ENCODE measurements around the gene SDK2. TPM values are rescaled to one million over a fixed set of nuclear protein-coding genes. Genes with fewer than 3 reads are reported as not detected.

Gene SDK2
- total RNA-seq, 1 donor from 2014 or later: 11.2 TPM

DNA sequence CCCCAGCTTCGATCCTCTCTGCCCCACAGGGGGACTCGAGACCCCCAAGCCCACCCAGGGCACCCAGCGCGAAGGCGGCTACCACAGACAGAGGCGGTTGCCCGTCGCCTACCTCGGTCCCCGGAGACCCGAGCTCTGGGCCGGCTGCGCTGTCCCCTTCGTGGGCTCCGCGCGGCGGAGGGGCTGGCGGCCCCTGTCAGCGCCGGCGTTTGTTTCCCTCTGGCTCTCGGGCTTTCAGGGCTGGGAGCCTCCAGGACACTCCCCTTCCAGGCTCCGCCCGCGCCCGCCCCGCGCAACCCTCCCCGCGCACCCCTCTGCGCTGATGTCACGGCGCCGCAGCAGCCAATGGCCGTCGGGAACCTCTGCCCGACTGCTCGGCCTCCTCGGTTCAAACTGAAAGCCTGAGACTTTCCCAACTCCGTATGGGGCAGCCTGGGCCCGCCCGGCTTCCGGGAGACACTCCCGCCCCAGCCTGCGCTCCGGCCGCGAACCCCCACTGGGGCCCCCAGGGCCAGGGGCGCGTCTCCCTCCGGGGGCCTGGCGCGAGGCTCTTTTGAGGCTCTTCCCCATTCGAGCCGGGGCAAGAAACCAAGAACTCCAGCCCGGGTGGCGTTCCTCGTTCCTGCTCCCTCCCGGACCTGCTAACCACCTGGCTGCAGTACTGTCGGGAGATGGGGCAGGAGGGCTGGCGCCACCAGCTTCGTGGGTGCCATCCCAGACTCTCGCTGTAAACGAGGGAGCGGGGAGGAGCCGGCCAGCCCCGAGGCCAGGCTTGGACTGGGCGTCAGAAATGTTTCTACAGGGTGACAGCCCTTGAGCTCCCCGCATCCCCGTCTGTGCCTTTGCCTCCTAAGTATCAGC lies 332.2 kb downstream of the SDK2 start, which contains the start of gene CDC42EP4:
Gene CDC42EP4 (minus strand): TSS at position 221 of the 861 bp plus-strand sequence. CDS start 25,501 bp downstream, outside the sequence.
- H2AFZ ChIP-seq (ENCODE audit: low read depth, low read length): peak within 1 kb of the TSS; percentile 89

DNA sequence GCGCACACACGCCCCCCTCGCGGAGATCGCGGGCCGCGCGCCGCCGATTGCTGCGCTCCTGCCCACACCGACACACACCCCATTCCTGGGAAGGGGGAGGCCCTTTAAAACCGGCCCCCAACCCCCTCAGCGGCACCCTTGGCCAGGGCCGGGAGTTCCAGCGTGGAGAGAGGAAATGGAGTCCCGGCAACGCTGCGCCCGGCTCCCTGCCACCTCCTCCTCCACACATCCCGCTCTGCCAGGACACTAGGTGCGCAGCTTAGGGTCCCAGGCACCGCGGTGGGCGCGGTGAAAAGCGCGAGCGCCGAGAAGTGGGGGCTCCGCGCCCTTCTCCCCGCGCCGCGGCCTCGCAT lies 332.8 kb downstream of the SDK2 start:
- H3K27ac Mint-ChIP-seq (ENCODE audit: unreplicated experiment): peak overlapping the region; percentile 41
- TF ChIP-seq EZH2 (IDR thresholded peaks at IDR 0.05; ENCODE audit: insufficient read depth, low read length): no peak
- TF ChIP-seq, protein P1, sequence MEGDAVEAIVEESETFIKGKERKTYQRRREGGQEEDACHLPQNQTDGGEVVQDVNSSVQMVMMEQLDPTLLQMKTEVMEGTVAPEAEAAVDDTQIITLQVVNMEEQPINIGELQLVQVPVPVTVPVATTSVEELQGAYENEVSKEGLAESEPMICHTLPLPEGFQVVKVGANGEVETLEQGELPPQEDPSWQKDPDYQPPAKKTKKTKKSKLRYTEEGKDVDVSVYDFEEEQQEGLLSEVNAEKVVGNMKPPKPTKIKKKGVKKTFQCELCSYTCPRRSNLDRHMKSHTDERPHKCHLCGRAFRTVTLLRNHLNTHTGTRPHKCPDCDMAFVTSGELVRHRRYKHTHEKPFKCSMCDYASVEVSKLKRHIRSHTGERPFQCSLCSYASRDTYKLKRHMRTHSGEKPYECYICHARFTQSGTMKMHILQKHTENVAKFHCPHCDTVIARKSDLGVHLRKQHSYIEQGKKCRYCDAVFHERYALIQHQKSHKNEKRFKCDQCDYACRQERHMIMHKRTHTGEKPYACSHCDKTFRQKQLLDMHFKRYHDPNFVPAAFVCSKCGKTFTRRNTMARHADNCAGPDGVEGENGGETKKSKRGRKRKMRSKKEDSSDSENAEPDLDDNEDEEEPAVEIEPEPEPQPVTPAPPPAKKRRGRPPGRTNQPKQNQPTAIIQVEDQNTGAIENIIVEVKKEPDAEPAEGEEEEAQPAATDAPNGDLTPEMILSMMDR (IDR thresholded peaks at IDR 0.05; ENCODE audit: insufficient read depth, low read depth, low read length): no peak

More for the DNA sequence above, 332.2 kb downstream of the SDK2 start, which contains the start of gene CDC42EP4:
- H3K27me3 Mint-ChIP-seq (ENCODE audit: low read depth, unreplicated experiment): peaks cover 4% of the 10 kb centered on the region
- H3K4me1 Mint-ChIP-seq (ENCODE audit: low read depth, unreplicated experiment): peaks cover 13% of the 10 kb centered on the region
- FAIRE-seq (no peak), DNase-seq (ENCODE audit: low read depth) (peak; percentile 81)
- Histone ChIP-seq H3K79me2 (ENCODE audit: insufficient read depth, low read length) (peaks cover 35% of the 10 kb centered on the region), H3K4me3 (ENCODE audit: insufficient read depth, low read depth, low read length) (peak within 1 kb of the TSS; percentile 78), H3K9me3 (ENCODE audit: insufficient read depth, low read depth, low read length) (no peaks in the 10 kb centered on the region), H3K4me1 (ENCODE audit: insufficient read depth, low read length) (peaks cover 23% of the 10 kb centered on the region), H3K27ac (ENCODE audit: low read depth, low read length) (peak within 1 kb of the TSS; percentile 82), H3K4me2 (ENCODE audit: low read length) (peak within 1 kb of the TSS; percentile 96), H3K27me3 (ENCODE audit: insufficient read depth, low read length) (no peaks in the 10 kb centered on the region), H3K36me3 (ENCODE audit: insufficient read depth, low read length) (no peaks in the 10 kb centered on the region), H3K9ac (ENCODE audit: low read length) (peak within 1 kb of the TSS; percentile 94), H4K20me1 (ENCODE audit: insufficient read depth, low read length) (peaks cover 8% of the 10 kb centered on the region)
- peak within 1 kb of the TSS; percentile 41 for H3K27ac Mint-ChIP-seq (ENCODE audit: unreplicated experiment)
- H3K36me3 Mint-ChIP-seq (ENCODE audit: low read depth, unreplicated experiment): peaks cover 2% of the 10 kb centered on the region
- H3K9me3 Mint-ChIP-seq (ENCODE audit: unreplicated experiment): no peaks in the 10 kb centered on the region
- peak within 1 kb of the TSS; percentile 92 for H3K4me3 Mint-ChIP-seq (ENCODE audit: unreplicated experiment)
- no peak for TF ChIP-seq EZH2 (IDR thresholded peaks at IDR 0.05; ENCODE audit: insufficient read depth, low read length)
- TF ChIP-seq, protein P1 (IDR thresholded peaks at IDR 0.05; ENCODE audit: insufficient read depth, low read depth, low read length): no peak

More for the DNA sequence above, 332.8 kb downstream of the SDK2 start:
- Histone ChIP-seq H2AFZ (ENCODE audit: low read depth, low read length) (peak overlapping the region; percentile 76), H3K27me3 (ENCODE audit: insufficient read depth, low read length) (no peaks in the 10 kb centered on the region), H3K79me2 (ENCODE audit: insufficient read depth, low read length) (peaks cover 41% of the 10 kb centered on the region), H3K4me3 (ENCODE audit: insufficient read depth, low read depth, low read length) (peak overlapping the region; percentile 78), H3K4me2 (ENCODE audit: low read length) (peak overlapping the region; percentile 96), H3K9me3 (ENCODE audit: insufficient read depth, low read depth, low read length) (no peaks in the 10 kb centered on the region), H3K36me3 (ENCODE audit: insufficient read depth, low read length) (no peaks in the 10 kb centered on the region), H3K4me1 (ENCODE audit: insufficient read depth, low read length) (peaks cover 29% of the 10 kb centered on the region), H4K20me1 (ENCODE audit: insufficient read depth, low read length) (peaks cover 14% of the 10 kb centered on the region), H3K27ac (ENCODE audit: low read depth, low read length) (peak overlapping the region; percentile 82), H3K9ac (ENCODE audit: low read length) (peak overlapping the region; percentile 94)
- H3K27me3 Mint-ChIP-seq (ENCODE audit: low read depth, unreplicated experiment): peaks cover 4% of the 10 kb centered on the region
- H3K36me3 Mint-ChIP-seq (ENCODE audit: low read depth, unreplicated experiment): peaks cover 2% of the 10 kb centered on the region
- H3K4me1 Mint-ChIP-seq (ENCODE audit: low read depth, unreplicated experiment): peaks cover 13% of the 10 kb centered on the region
- H3K4me3 Mint-ChIP-seq (ENCODE audit: unreplicated experiment): peak overlapping the region; percentile 92
- DNase-seq (ENCODE audit: low read depth): no peak
- no peak for FAIRE-seq
- no peaks in the 10 kb centered on the region for H3K9me3 Mint-ChIP-seq (ENCODE audit: unreplicated experiment)
